HG03045 (cell line): Measurements from ENCODE around the gene SPEM1.

Source experiments
- ATAC-seq: cut with Tn5 transposase; IDR thresholded peaks from one replicate; pipeline ENCODE4 v1.9.1; 2021; ENCODE audit warnings: mild to moderate bottlenecking, moderate library complexity; ENCODE audit not compliant: unreplicated experiment

Gene SPEM1

GRCh38 chr17:7398612-7399011, 21.5 kb upstream of the SPEM1 start:
- ATAC-seq: no peak

GRCh38 chr17:7403043-7403726, 16.9 kb upstream of the SPEM1 start:
- no peak for ATAC-seq

GRCh38 chr17:7403727-7403976, 16.5 kb upstream of the SPEM1 start:
- ATAC-seq: no peak

- peak; percentile 93 for ATAC-seq
Measured at GRCh38 chr17:7403977-7404736, 16.0 kb upstream of the SPEM1 start, which contains the start of gene TMEM256. Gene TMEM256 (minus strand): TSS chr17:7404097. CDS start chr17:7404084, 13 bp downstream.

DNA sequence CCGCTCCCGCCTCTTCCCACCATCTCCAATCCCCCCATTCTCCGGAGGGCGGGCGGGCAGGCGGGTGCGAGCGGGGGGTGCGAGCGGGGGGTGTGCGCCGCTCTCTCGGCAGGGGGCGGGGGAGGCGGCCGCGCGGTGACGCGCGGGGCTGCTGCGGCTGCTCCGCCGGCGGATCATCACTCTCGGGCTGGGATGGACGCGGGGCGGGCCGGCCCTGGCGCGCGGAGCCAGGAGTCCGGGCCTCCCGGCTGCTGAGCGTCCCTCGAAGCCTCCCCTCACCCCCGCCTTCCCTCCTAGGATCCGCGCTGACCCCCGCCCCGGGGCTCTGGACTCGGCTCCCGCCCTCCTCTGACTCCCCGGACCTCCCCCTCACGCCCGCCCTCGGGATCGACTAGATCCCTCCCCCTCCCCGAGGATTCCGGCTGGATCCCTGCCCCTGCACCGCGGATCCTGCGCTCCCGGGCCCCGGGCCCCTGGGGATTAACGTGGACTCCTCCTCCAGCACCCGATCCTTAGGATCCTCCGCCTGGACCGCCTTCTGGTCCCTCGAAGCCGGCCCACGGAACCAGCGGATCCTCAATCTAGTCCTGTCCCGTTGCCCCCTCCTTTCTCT, 15.3 kb upstream of the SPEM1 start:
- no peak for ATAC-seq

GRCh38 chr17:7405350-7406234, 14.5 kb upstream of the SPEM1 start:
- ATAC-seq: no peak

GRCh38 chr17:7406235-7406825, 13.8 kb upstream of the SPEM1 start:
- no peak for ATAC-seq

DNA sequence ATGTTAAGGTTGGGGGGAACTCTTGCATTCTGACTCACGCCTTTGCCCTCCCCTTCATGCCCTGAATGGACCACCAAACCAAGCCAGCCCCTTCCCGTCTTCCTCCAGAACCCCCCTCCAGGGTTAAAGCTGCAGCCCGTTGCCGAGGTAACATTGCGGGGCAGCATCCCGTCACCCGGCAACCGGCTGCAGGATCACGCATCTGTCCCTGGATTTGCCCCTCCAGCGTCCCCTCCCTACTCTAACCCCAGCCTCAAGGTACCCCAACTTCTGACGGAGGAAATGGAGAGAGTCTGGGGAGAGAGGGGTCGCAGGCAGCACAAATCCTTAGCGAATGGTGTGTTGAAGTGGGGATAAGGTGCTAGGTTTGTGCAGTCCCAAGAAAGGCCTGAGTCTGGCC, 13.0 kb upstream of the SPEM1 start:
- ATAC-seq: no peak

- no peak for ATAC-seq
Measured at GRCh38 chr17:7407485-7408251, 12.5 kb upstream of the SPEM1 start, which contains the start of gene NLGN2. Gene NLGN2 (plus strand): TSS chr17:7407845. CDS start chr17:7408256, 411 bp downstream.

GRCh38 chr17:7408252-7408727, 11.8 kb upstream of the SPEM1 start:
- ATAC-seq: no peak

DNA sequence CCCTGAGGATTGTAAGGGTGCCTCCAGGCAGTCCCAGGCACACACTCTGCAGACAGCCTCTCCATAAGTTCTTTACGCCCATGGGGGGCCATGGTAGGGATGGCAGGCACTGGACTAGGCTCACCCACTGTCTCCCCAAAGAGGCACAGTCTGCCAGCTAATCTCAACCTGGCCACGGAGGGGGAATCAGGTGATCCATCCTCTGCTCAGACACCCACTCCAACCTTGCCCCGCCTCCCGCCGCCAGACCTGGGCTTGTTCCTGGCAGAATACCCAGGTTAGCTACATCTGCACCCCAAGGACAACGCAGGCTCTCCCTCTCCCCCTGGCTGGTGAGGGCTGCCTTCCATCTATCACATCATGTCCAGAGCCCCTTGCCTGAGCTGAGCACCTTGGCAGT, 11.3 kb upstream of the SPEM1 start:
- ATAC-seq: no peak

DNA sequence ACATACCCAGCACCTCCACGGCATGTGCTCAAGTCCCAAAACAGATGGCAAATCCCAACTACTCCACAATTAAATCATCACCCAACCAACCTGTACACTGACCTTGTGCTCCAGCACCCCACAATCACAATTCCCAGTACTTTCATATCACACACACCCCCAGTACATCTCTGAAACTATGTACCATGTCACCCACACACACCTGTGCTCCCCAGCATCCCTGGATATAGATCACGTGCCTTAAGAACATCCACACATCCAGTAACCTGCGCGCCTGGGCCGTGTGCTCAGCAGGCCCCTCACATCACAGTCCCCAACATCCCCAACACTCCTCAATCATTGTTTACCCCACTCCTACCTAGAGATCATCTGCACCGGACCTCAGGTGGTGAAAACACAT, 10.4 kb upstream of the SPEM1 start:
- ATAC-seq: no peak

DNA sequence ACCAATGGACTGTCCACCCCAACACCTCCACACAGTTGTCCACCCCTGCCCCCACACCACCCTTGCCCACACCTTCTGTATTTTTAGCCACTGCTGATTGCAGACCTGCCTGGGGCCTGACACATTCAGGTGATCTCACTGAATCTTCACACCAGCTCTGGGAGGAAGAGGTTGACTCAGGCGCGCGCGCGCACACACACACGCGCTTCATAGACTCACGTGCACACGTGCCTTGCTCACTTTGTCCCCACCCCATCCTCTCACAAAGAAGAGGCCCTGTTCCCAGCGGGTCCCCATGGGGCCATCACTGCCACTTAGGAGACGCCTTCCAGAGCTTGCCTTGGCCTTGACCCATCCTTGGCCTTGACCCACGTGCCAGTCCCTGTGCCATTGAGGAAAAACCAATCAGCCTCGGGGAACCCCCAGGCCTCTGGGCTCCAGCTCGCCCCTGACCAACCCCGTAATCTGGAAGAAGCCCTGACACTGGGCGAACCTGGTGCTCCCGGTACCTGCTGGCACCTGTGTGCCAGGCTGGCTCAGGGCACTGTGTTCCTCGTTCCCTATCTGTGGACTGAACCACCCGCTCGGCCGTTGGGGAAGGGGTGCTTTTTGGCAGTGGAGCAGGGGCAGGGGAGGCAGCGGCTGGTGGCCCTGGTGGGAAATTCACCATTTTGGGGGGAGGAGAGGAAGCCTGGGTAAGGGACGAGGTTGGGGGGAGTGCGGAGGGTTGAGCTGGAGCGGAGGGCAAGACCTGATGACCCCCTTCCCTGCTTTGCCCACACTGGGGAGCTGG, 9.3 kb upstream of the SPEM1 start:
- no peak for ATAC-seq

DNA sequence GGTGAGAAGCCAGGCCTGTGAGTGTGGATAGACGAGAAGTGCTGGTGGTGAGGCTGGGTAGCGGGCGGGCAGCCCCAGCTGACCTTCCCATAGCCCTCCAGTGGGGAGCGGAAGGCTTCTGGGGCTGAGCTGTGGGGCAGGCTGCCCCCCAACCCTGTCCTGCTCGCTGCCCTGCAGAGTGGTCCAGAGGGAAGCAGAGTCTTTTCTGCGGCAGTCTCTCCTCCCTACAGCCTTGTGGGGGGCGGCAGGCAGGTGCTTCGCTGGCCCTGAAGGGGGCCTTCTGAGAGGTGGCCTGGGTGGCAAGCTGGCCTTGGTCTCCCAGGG, 8.7 kb upstream of the SPEM1 start:
- ATAC-seq: no peak

DNA sequence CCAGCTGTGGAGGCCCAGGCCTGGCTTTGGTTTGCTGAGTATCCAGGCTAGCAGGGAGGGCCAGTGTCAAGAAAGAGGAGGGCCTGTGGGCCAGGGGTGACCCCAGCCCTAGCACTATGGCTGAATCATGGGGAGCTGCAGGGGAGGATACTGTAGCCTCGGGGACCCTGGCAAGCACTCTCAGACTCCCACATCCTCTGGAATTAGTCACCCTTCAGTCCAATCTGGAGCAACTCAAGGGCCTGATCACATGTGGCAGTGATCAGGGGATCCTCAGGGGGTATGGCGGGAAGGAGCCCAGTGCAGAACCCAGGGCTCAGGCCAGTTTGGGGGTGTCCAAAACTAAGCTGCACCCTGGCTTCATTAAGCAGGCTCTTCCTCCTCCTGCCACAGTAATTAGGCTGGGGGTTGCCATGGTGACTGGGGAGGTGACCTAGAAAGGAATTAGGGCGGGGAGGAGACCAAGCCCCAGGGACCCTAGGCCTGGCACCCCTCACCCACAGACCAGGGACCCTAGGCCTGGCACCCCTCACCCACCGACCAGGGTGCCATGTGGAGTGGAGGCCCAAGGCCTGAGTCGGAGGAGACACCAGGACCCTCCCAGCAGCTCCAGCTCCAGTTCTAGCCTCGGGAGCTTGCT, 6.7 kb upstream of the SPEM1 start:
- ATAC-seq: no peak

DNA sequence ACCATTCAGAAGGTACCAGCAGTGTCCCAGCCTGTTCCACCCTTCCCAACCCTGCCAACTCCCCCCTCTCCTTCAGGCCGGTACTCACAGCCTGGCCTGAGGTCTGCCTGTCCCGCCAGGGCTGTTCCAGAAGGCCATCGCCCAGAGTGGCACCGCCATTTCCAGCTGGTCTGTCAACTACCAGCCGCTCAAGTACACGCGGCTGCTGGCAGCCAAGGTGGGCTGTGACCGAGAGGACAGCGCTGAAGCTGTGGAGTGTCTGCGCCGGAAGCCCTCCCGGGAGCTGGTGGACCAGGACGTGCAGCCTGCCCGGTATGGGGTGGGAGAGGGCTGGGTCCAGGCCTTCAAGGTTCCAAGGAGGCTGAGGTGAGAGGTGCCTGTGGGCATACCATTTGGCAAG, 5.3 kb upstream of the SPEM1 start:
- no peak for ATAC-seq

DNA sequence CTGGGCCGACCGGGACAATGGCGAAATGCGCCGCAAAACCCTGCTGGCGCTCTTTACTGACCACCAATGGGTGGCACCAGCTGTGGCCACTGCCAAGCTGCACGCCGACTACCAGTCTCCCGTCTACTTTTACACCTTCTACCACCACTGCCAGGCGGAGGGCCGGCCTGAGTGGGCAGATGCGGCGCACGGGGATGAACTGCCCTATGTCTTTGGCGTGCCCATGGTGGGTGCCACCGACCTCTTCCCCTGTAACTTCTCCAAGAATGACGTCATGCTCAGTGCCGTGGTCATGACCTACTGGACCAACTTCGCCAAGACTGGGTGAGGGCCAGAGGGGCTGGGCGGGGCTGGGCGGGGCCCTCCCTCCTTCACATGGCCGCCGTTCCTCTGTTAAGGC, 4.3 kb upstream of the SPEM1 start:
- ATAC-seq: no peak

DNA sequence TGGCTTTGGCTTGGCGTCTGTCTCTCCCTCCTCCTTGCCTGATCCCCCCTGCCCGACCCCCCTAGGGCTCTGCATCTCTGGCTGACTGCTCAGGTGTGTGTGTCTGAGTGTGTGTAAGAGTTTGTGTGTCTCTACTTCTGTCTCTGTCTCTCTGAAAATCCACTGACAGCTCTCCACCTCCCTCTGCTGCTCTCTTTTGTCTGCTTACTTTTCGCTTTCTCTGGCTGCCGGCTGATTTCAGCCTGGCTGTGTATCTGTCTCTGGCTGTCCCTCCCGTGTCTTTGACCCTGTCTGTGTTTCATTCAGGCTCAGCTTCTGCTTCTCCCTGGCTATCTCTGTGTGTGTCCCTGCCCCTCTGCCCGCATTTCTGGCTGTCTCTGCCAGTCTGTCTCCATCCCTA, 3.8 kb upstream of the SPEM1 start:
- ATAC-seq: no peak
